Endometrium (tissue), 2 donors: ENCODE measurements around the gene MRPL1.

Experiments
- FAIRE-seq: peaks from 2 replicates; lab custom pipeline; 2012; peaks lifted over from hg19 to GRCh38; lab: Jason Lieb, UNC
- donor health status: control.
- donor health status: control.

MRPL1 gene

GRCh38 chr4:77862478-77863216 lies at the start of gene MRPL1:
MRPL1 (plus strand) TSS chr4:77862830; CDS start chr4:77862849, 19 bp downstream.
- peak; percentile 93 for FAIRE-seq

- no peak for FAIRE-seq
Measured at GRCh38 chr4:77815636-77816035, 47.0 kb upstream of the MRPL1 start.

GRCh38 chr4:77816546-77816945 lies 46.1 kb upstream of the MRPL1 start:
- FAIRE-seq: no peak

- no peak for FAIRE-seq
Measured at GRCh38 chr4:77817304-77818072, 45.1 kb upstream of the MRPL1 start.

GRCh38 chr4:77818073-77818601 lies 44.5 kb upstream of the MRPL1 start:
- peak; percentile 78 for FAIRE-seq

GRCh38 chr4:77818602-77819403 lies 43.8 kb upstream of the MRPL1 start, which contains the start of gene CNOT6L:
CNOT6L (minus strand) TSS chr4:77819368; CDS start chr4:77819308, 60 bp downstream.
- FAIRE-seq: no peak

GRCh38 chr4:77819404-77819842 lies 43.2 kb upstream of the MRPL1 start:
- FAIRE-seq: no peak

GRCh38 chr4:77819843-77820648 lies 42.6 kb upstream of the MRPL1 start:
- FAIRE-seq: no peak

- no peak for FAIRE-seq
Measured at GRCh38 chr4:77820649-77821561, 41.7 kb upstream of the MRPL1 start.

- FAIRE-seq: no peak
Measured at GRCh38 chr4:77821775-77822174, 40.9 kb upstream of the MRPL1 start.

- no peak for FAIRE-seq
Measured at GRCh38 chr4:77826275-77826674, 36.4 kb upstream of the MRPL1 start.

GRCh38 chr4:77827343-77827742 lies 35.3 kb upstream of the MRPL1 start:
- FAIRE-seq: no peak

GRCh38 chr4:77833126-77833724 lies 29.4 kb upstream of the MRPL1 start:
- no peak for FAIRE-seq

GRCh38 chr4:77834403-77834802 lies 28.2 kb upstream of the MRPL1 start:
- no peak for FAIRE-seq

- FAIRE-seq: no peak
Measured at GRCh38 chr4:77843628-77844027, 19.0 kb upstream of the MRPL1 start.

- FAIRE-seq: no peak
Measured at GRCh38 chr4:77844363-77844762, 18.3 kb upstream of the MRPL1 start.

GRCh38 chr4:77845400-77845799 lies 17.2 kb upstream of the MRPL1 start:
- FAIRE-seq: no peak

GRCh38 chr4:77845929-77846328 lies 16.7 kb upstream of the MRPL1 start:
- no peak for FAIRE-seq

GRCh38 chr4:77848508-77848907 lies 14.1 kb upstream of the MRPL1 start:
- FAIRE-seq: no peak
